MCF 10A (cell line): ENCODE results near the gene LRP1B. TPM values are rescaled to one million over a fixed set of nuclear protein-coding genes. Genes with fewer than 3 reads are reported as not detected.
"Not testable (repeated sequence)": the region's sequence is repeated elsewhere in the genome, so short reads cannot be mapped to it uniquely, and the experiment has no call there.

Source experiments
- BruUV-seq: library from RNA; stranded (reverse); fragments of 400-500 nt; replicated peaks from 2 replicates; lab custom pipeline; 2021; lab: Mats Ljungman, UMichigan
- CTCF ChIA-PET: fragments of 300-600 bp; sonication (Branson Sonifier 250); formaldehyde crosslinking; extraction: SDS; loops from one replicate; lab custom pipeline; 2021; ENCODE audit warnings: antibody characterized with exemption, inconsistent platforms; lab: Yijun Ruan, JAX
- POLR2A ChIA-PET: fragments of 300-600, 350-650 bp; sonication (Branson Sonifier 250); formaldehyde crosslinking; extraction: SDS; loops from one replicate; lab custom pipeline; 2020; ENCODE audit warnings: antibody characterized with exemption, inconsistent platforms; lab: Yijun Ruan, JAX
- DNase-seq: peaks from one replicate; pipeline ENCODE4 v3.0.0-alpha.2; 2018; ENCODE audit not compliant: unreplicated experiment
- H3K27ac Mint-ChIP-seq: one replicate; pipeline ENCODE4 v1.8.0; 2022; ENCODE audit warnings: mild to moderate bottlenecking, low read depth, mixed read lengths; ENCODE audit not compliant: unreplicated experiment
- H3K27me3 Mint-ChIP-seq: one replicate; pipeline ENCODE4 v1.8.0; 2022; ENCODE audit warnings: mixed read lengths; ENCODE audit not compliant: insufficient read depth, unreplicated experiment
- H3K36me3 Mint-ChIP-seq: one replicate; pipeline ENCODE4 v1.8.0; 2022; ENCODE audit warnings: mild to moderate bottlenecking, moderate library complexity, mixed read lengths; ENCODE audit not compliant: insufficient read depth, unreplicated experiment
- H3K4me1 Mint-ChIP-seq: one replicate; pipeline ENCODE4 v1.8.0; 2022; ENCODE audit warnings: mixed read lengths; ENCODE audit not compliant: insufficient read depth, unreplicated experiment
- H3K4me3 Mint-ChIP-seq: one replicate; pipeline ENCODE4 v1.8.0; 2022; ENCODE audit warnings: mild to moderate bottlenecking, moderate library complexity, mixed read lengths; ENCODE audit not compliant: unreplicated experiment
- H3K9me3 Mint-ChIP-seq: one replicate; pipeline ENCODE4 v1.8.0; 2022; ENCODE audit warnings: mixed read lengths; ENCODE audit not compliant: unreplicated experiment
- CTCF ChIP-seq: fragments of 200-600 bp; IDR thresholded peaks from one replicate; pipeline ENCODE4 v1.8.0; 2022; ENCODE audit warnings: antibody characterized with exemption, mild to moderate bottlenecking; ENCODE audit not compliant: unreplicated experiment
- intact Hi-C: fragments of 100-400 bp; cut with micrococcal nuclease; formaldehyde crosslinking; loops from 2 replicates; pipeline ENCODE4 v1.14.1; 2022
- total RNA-seq: library from RNA; stranded (reverse); gene quantifications from 2 replicates; pipeline ENCODE4 v1.2.3, GENCODE V29; 2022

Gene LRP1B
- total RNA-seq, 1 experiment from 2014 or later = not detected

DNA sequence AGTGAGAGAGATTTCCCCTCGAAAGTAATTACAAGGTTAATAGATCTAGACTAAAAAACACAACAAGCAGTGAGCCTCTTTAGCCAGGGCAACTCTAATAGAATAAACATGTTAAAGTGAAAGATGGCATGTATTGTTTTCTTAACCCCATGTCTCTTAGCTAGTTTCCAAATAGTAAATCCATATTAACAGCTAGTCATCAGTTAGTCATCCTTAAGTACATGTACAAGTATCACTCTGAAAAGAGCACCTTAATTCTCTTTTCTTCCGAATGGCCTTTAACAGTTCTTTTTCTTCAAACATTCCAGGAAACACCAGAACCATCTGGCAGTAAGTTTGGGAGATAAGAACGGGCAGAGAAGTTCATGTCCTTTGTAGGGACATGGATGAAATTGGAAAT is 1480.0 kb downstream of the LRP1B start:
- BruUV-seq = no TSS peak
- no peak for DNase-seq
- no peak for TF ChIP-seq CTCF

GRCh38 chr2:140650134-140650533 is 1480.7 kb downstream of the LRP1B start:
- POLR2A ChIA-PET, H3K4me1 Mint-ChIP-seq, DNase-seq, H3K9me3 Mint-ChIP-seq, H3K27ac Mint-ChIP-seq, H3K36me3 Mint-ChIP-seq, H3K4me3 Mint-ChIP-seq, intact Hi-C loops, BruUV-seq: not testable (repeated sequence)
- CTCF ChIA-PET = interaction anchor here (0.6 kb wide), 1 partner anchor 1298 kb away, joined by 3 read pairs; no protein-coding TSS in a partner anchor
- H3K27me3 Mint-ChIP-seq = peaks cover 29% of the 10 kb centered on the region

More for the DNA sequence above, 1480.0 kb downstream of the LRP1B start:
- ChIA-PET CTCF (no interaction called here), POLR2A (interaction anchor here (1.0 kb wide), 1 partner anchor 44 kb away, joined by 3 read pairs; no protein-coding TSS in a partner anchor)
- no peaks in the 10 kb centered on the region for H3K9me3 Mint-ChIP-seq
- H3K36me3 Mint-ChIP-seq = no peaks in the 10 kb centered on the region
- H3K4me3 Mint-ChIP-seq = no peak overlapping the region
- no peak overlapping the region for H3K27ac Mint-ChIP-seq
- H3K4me1 Mint-ChIP-seq = no peaks in the 10 kb centered on the region
- peaks cover 29% of the 10 kb centered on the region for H3K27me3 Mint-ChIP-seq
- intact Hi-C loops = no loop called here

DNA sequence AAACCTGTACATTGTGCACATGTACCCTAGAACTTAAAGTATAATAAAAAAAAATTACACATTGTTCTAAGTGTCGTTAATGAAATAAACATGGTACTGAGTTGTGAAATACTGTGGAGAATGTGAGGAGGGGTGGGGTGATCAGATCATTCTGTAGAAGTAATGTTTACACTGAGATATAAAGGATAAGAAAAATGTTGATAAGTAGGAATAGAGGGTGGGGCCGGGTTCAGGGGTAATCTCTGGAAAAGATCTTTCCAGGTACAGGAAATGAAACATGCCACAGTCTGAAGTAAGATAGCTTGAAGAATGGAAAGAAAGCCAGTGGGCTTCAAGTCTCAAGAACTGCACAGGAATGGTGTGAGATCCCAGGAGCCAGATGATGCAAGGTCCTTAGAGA is 1482.4 kb downstream of the LRP1B start:
- Mint-ChIP-seq H3K9me3 (no peaks in the 10 kb centered on the region), H3K27me3 (peaks cover 25% of the 10 kb centered on the region), H3K36me3 (no peaks in the 10 kb centered on the region), H3K4me3 (no peak overlapping the region), H3K27ac (no peak overlapping the region), H3K4me1 (peaks cover 6% of the 10 kb centered on the region)
- no peak for TF ChIP-seq CTCF
- CTCF ChIA-PET = interaction anchor here (0.6 kb wide), 1 partner anchor 824 kb away, joined by 3 read pairs; no protein-coding TSS in a partner anchor
- intact Hi-C loops = no loop called here
- POLR2A ChIA-PET = interaction anchor here (0.6 kb wide), 1 partner anchor 88 kb away, joined by 3 read pairs; no protein-coding TSS in a partner anchor
- BruUV-seq = no TSS peak
- no peak for DNase-seq

- peaks cover 6% of the 10 kb centered on the region for H3K4me1 Mint-ChIP-seq
- DNase-seq = peak; percentile 5
- ChIA-PET POLR2A (interaction anchor here (0.7 to 1.2 kb wide), 2 partner anchors 510 to 687 kb away, joined by 3 read pairs; no protein-coding TSS in a partner anchor), CTCF (no interaction called here)
- peak overlapping the region; percentile 31 for H3K4me3 Mint-ChIP-seq
- H3K9me3 Mint-ChIP-seq = no peaks in the 10 kb centered on the region
- H3K36me3 Mint-ChIP-seq = no peaks in the 10 kb centered on the region
- H3K27ac Mint-ChIP-seq = no peak overlapping the region
- TF ChIP-seq CTCF = no peak
- peaks cover 11% of the 10 kb centered on the region for H3K27me3 Mint-ChIP-seq
- intact Hi-C loops = no loop called here
- no TSS peak for BruUV-seq
These were observed 1487.0 kb downstream of the LRP1B start for GRCh38 chr2:140643761-140644187.
